HCT116 (cell line): ENCODE data around the gene ZNF503. TPM values are rescaled to one million over a fixed set of nuclear protein-coding genes. Genes with fewer than 3 reads are reported as not detected.

Experiments used
- ATAC-seq: fragments of 200-7000 bp; cut with Tn5 transposase; 2 replicates; pipeline ENCODE4 v1.9.1; 2020; ENCODE audit warnings: mild to moderate bottlenecking, moderate library complexity
- BruUV-seq: library from RNA; stranded (reverse); fragments of 400-500 nt; replicated peaks from 2 replicates; lab custom pipeline; 2021; lab: Mats Ljungman, UMichigan
- CTCF ChIA-PET: fragments of 300-600 bp; sonication (Branson Sonifier 250); formaldehyde crosslinking; loops from one replicate; lab custom pipeline; 2021; ENCODE audit warnings: antibody characterized with exemption; lab: Charles Lee
- POLR2A ChIA-PET: fragments of 300-600, 350-600 bp; sonication (Branson Sonifier 250); formaldehyde crosslinking; loops from one replicate; lab custom pipeline; 2021; ENCODE audit warnings: antibody characterized with exemption; lab: Charles Lee
- RAD21 ChIA-PET, 2 experiments: fragments of 300-600 bp; sonication (Branson Sonifier 250); formaldehyde crosslinking; loops; one replicate each; lab custom pipeline; 2023; ENCODE audit warnings: low total read pairs in 2 of 2; ENCODE audit not compliant: uncharacterized antibody in 2 of 2, unreplicated experiment in 2 of 2, low non-redundant PET in 1 of 2; lab: Charles Lee
- DNase-seq: peaks from one replicate; pipeline ENCODE4 v3.0.0-alpha.2; 2010; ENCODE audit warnings: low read depth, low spot score
- H2AFZ ChIP-seq: fragments of 200-600 bp; shearing (Covaris generic), sonication (generic); 2 replicates; pipeline ENCODE4 v1.6.1; 2017; ENCODE audit warnings: low read depth, mixed run types, mixed read lengths, antibody characterized with exemption, low read length; ENCODE audit not compliant: poor library complexity, severe bottlenecking
- H3K27ac ChIP-seq: 2 replicates; pipeline ENCODE4 v1.5.1; 2012; ENCODE audit warnings: low read depth, low read length
- H3K27me3 ChIP-seq: fragments of 200-600 bp; sonication (generic); 2 replicates; pipeline ENCODE4 v1.6.1; 2016; ENCODE audit warnings: mixed run types, low read length, mixed read lengths; ENCODE audit not compliant: insufficient read depth
- H3K36me3 ChIP-seq, 2 experiments: fragments of 200-500 bp in 1 of 2; fragments of 200-600 bp in 1 of 2; sonication (Bioruptor generic) in 1 of 2; sonication (generic) in 1 of 2; 2 replicates each; pipeline versions ENCODE4 v1.5.1 to v1.6.1; 2014 to 2016; ENCODE audit warnings: low read length in 2 of 2, inconsistent platforms in 1 of 2, mixed read lengths in 1 of 2, mixed run types in 1 of 2; ENCODE audit not compliant: insufficient read depth in 2 of 2, control insufficient read depth in 1 of 2
- H3K4me1 ChIP-seq, 2 experiments: fragments of 200-600 bp in 1 of 2; sonication (generic) in 1 of 2; 2 replicates each; pipeline versions ENCODE4 v1.5.1 to v1.6.1; 2012 to 2017; ENCODE audit warnings: low read length in 2 of 2, inconsistent platforms in 1 of 2, mild to moderate bottlenecking in 1 of 2, mixed read lengths in 1 of 2, mixed run types in 1 of 2, moderate library complexity in 1 of 2; ENCODE audit not compliant: insufficient read depth in 2 of 2, control insufficient read depth in 1 of 2
- H3K4me2 ChIP-seq: fragments of 200-600 bp; sonication (generic); 2 replicates; pipeline ENCODE4 v1.6.1; 2017; ENCODE audit warnings: mixed run types, low read length, mixed read lengths
- H3K4me3 ChIP-seq, 2 experiments: fragments of 200-600 bp in 1 of 2; sonication (generic) in 1 of 2; replicated peaks in 1 of 2; 2 replicates each; pipeline ENCODE4 v1.5.1; 2011 to 2016; ENCODE audit warnings: low read length in 2 of 2, control low read depth in 1 of 2, low read depth in 1 of 2, mild to moderate bottlenecking in 1 of 2, mixed read lengths in 1 of 2, mixed run types in 1 of 2
- H3K79me2 ChIP-seq: fragments of 200-600 bp; sonication (generic); 2 replicates; pipeline ENCODE4 v1.6.1; 2017; ENCODE audit warnings: mild to moderate bottlenecking, mixed run types, low read length, moderate library complexity, mixed read lengths; ENCODE audit not compliant: insufficient read depth
- H3K9ac ChIP-seq: fragments of 200-600 bp; sonication (generic); 2 replicates; pipeline ENCODE4 v1.6.1; 2016; ENCODE audit warnings: low read length, mixed read lengths
- H3K9me2 ChIP-seq: fragments of 200-600 bp; sonication (generic), shearing (Covaris generic); 2 replicates; pipeline ENCODE4 v1.6.1; 2017; ENCODE audit warnings: mixed run types, mild to moderate bottlenecking, moderate library complexity; ENCODE audit not compliant: insufficient read depth
- H3K9me3 ChIP-seq, 2 experiments: fragments of 200-500 bp in 1 of 2; fragments of 200-600 bp in 1 of 2; sonication (Bioruptor generic) in 1 of 2; sonication (generic) in 1 of 2; 2 replicates each; pipeline ENCODE4 v1.6.1; 2014 to 2017; ENCODE audit warnings: low read length in 2 of 2, mixed read lengths in 2 of 2, inconsistent platforms in 1 of 2, low read depth in 1 of 2, mild to moderate bottlenecking in 1 of 2, mixed run types in 1 of 2, moderate library complexity in 1 of 2; ENCODE audit not compliant: control insufficient read depth in 1 of 2, insufficient read depth in 1 of 2
- H4K20me1 ChIP-seq: fragments of 200-600 bp; sonication (generic), shearing (Covaris generic); 2 replicates; pipeline ENCODE4 v1.6.1; 2017; ENCODE audit warnings: mixed run types, mild to moderate bottlenecking, moderate library complexity; ENCODE audit not compliant: insufficient read depth
- CEBPB ChIP-seq: IDR thresholded peaks from 2 replicates; pipeline ENCODE4 v1.6.1; 2012; ENCODE audit warnings: low read depth
- ELF1 ChIP-seq: IDR thresholded peaks from 2 replicates; pipeline ENCODE4 v1.6.1; 2012; ENCODE audit warnings: low read depth, borderline replicate concordance
- SRF ChIP-seq: IDR thresholded peaks from 2 replicates; pipeline ENCODE4 v1.6.1; 2012; ENCODE audit warnings: low read depth
- YY1 ChIP-seq: IDR thresholded peaks from 2 replicates; pipeline ENCODE4 v1.6.1; 2011; ENCODE audit warnings: low read length, low read depth, moderate library complexity, mild to moderate bottlenecking; ENCODE audit not compliant: insufficient replicate concordance; ENCODE audit errors: extremely low read depth
- intact Hi-C: fragments of 100-400 bp; cut with micrococcal nuclease; formaldehyde crosslinking; loops from 2 replicates; pipeline ENCODE4 v1.10.0; 2022
- total RNA-seq: library from RNA; stranded (reverse); gene quantifications from one replicate; pipeline ENCODE4 v1.2.1, GENCODE V29; 2021; ENCODE audit not compliant: unreplicated experiment
- TF ChIP-seq, protein P1 (sequence below): IDR thresholded peaks from 2 replicates; pipeline ENCODE4 v1.6.1; 2011; ENCODE audit warnings: mild to moderate bottlenecking, low read length, moderate library complexity; ENCODE audit not compliant: insufficient replicate concordance; ENCODE audit errors: extremely low read depth

Gene ZNF503
- total RNA-seq, 1 experiment from 2014 or later = 30.4 TPM

DNA sequence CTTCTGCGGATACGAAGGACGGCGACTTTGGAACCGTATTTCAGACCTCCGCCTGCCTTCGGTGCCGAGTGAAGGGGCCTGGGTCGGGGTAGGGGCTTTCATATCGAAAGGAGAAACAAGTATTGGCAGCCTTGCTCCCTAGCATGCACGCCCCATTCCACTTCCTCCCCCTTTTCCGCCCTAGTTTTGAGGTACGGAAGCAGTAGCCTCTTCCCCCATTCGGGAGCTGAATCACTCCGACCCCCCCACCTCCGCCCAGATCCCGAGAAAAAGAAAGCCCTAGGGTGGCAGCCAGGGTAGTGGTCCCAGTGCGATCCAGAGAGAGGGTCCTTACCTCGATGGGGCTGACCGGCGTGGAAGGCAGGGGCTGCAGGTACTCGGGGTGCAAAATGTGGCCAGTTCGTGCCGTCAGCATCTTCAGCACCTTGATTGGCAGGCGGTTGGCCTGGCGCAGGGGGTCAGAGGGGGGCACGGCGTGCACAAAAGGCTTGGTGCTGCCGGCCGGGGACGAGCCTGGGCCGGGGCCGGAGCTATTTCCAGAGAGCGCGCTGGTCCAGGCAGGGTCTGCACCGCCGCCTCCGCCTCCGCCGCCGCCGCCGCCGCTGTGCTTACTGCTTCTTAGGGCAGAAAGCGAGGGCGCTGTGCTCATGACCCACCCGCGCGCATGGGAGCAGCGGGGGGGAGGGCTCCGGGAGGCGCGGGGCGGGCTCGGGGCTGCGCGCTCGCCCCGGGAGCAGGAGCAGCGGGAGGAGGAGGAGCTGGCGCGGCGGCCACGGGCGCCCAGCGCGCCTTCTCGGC, 594 bp downstream of the ZNF503 start:
- CTCF ChIA-PET = interaction anchor here (0.7 to 2.2 kb wide), 10 partner anchors 14 to 902 kb away, joined by 3 to 21 read pairs (median 4); no protein-coding TSS in a partner anchor
- TF ChIP-seq ELF1 = no peak
- no peak for TF ChIP-seq CEBPB
- TF ChIP-seq YY1 = no peak
- TF ChIP-seq, protein P1, sequence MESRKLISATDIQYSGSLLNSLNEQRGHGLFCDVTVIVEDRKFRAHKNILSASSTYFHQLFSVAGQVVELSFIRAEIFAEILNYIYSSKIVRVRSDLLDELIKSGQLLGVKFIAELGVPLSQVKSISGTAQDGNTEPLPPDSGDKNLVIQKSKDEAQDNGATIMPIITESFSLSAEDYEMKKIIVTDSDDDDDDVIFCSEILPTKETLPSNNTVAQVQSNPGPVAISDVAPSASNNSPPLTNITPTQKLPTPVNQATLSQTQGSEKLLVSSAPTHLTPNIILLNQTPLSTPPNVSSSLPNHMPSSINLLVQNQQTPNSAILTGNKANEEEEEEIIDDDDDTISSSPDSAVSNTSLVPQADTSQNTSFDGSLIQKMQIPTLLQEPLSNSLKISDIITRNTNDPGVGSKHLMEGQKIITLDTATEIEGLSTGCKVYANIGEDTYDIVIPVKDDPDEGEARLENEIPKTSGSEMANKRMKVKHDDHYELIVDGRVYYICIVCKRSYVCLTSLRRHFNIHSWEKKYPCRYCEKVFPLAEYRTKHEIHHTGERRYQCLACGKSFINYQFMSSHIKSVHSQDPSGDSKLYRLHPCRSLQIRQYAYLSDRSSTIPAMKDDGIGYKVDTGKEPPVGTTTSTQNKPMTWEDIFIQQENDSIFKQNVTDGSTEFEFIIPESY = no peak
- no peak for TF ChIP-seq SRF
- TF ChIP-seq, all 23 proteins: peak for 0
- ChIA-PET POLR2A (interaction anchor here (0.7 to 2.0 kb wide), 10 partner anchors 12 to 685 kb away, joined by 3 to 17 read pairs (median 4); no protein-coding TSS in a partner anchor), RAD21 (interaction anchor here in 1 of 2 experiments (1.2 kb wide), 1 partner anchor 165 kb away, joined by 3 read pairs; the partner anchor contains the start of gene COMTD1)
- H3K9me3 ChIP-seq = no peaks in the 10 kb centered on the region
- peaks cover 57% of the 10 kb centered on the region for H3K79me2 ChIP-seq
- H3K4me3 ChIP-seq = peak overlapping the region; percentile 93 to 96
- peaks cover 0 to 12% of the 10 kb centered on the region in 2 experiments; a peak in 2 of 4 replicates for H3K36me3 ChIP-seq
- peak overlapping the region; percentile 100 for H3K4me2 ChIP-seq
- TSS peak; percentile 72 for BruUV-seq
- DNase-seq = no peak
- H3K4me1 ChIP-seq = peaks cover 27 to 64% of the 10 kb centered on the region in 2 experiments; a peak in 3 of 4 replicates
- peak overlapping the region; percentile 97 for H3K27ac ChIP-seq
- no peak overlapping the region for H2AFZ ChIP-seq
- H4K20me1 ChIP-seq = no peaks in the 10 kb centered on the region
- peak overlapping the region; percentile 92 for H3K9ac ChIP-seq
- intact Hi-C loops = loop anchor here (1.0 to 5.0 kb wide), 2 partner anchors 250 to 701 kb away; no protein-coding TSS in a partner anchor
- no peaks in the 10 kb centered on the region for H3K9me2 ChIP-seq
- no peaks in the 10 kb centered on the region for H3K27me3 ChIP-seq
- peak; percentile 3 for ATAC-seq
